ENCODE data around the gene SAYSD1.

Gene SAYSD1

GRCh38 chr6:39107641-39108040, 7.3 kb downstream of the SAYSD1 start:
- DNase-seq = no peak

- peak; percentile 12 for DNase-seq
These were observed 8.0 kb downstream of the SAYSD1 start for GRCh38 chr6:39107034-39107433.

DNA sequence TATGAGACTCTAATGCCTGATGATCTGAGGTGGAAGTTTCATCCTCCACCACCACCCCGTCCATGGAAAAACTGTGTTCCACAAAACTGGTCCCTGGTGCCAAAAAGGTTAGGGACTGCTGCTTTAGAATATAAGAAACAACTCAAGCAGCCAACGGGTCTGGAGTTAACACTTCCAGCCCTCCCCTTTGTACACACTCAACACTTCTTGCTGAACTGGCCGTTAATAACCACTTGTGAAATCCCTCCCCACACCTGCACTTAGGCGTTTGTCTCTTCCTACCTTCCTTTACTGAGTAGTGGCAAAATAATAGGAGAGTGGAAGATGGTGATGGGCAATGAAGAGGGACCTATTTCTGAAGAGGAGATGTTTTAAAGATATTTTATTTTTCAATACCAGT, 10.5 kb downstream of the SAYSD1 start:
- no peak for DNase-seq

- DNase-seq = no peak
These were observed 12.2 kb downstream of the SAYSD1 start for GRCh38 chr6:39102821-39103136.

DNA sequence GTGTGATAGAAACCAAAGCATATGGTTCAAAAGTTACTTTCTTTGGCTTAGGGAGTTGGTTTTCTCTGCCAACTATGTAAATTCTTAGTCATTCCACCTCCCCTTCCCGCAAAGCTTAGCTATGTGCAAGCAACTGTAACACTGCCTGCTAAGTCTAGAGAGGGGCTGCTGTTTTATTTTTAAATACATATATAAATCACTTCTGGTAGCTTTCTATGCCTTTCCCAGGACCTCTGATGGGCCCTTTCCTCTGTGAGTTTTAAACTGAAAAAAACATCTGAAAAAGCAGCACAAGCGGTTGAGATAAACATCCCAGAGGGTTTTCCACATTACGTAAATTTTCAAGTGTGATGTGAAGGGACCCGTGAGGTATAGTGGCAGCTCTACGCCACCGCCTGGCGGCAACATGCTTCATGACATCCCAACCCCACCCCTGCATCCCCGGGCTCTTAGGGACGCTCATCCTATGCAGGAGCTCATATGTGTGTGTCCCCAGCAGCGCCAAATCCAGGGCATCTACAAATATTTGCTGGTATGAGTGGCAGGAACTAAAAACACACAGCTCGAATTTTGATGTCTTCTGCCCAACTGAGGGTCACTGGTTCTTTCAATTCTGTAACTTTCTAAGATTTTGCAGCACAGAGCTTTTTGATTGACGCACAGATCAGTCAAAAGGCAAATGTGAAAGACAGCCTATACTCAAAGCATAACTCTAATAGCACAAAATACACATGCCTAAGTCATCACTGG, 12.7 kb downstream of the SAYSD1 start:
- DNase-seq = peak; percentile 74

- DNase-seq = peak; percentile 37
These were observed 14.6 kb downstream of the SAYSD1 start for GRCh38 chr6:39100358-39100757.

DNA sequence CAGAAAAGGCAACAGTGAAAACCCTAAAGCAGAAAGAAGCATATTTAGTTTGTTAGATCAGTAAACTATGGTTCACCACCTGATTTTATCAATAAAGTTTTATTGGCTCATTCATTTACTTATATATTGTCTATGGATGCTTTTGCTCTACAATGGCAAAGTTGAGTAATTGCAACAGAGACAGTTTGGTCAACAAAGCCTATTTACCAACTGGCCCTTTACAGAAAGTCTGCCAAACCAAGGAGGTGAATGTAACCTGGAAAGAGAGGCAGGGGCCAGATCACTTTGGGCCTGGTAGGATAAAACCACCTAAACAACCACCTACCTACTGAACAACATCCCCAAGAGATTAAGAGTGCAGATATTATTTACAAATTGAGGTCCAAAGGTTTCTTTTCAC, 19.4 kb downstream of the SAYSD1 start:
- DNase-seq = no peak

GRCh38 chr6:39093149-39093708, 21.8 kb downstream of the SAYSD1 start:
- DNase-seq = no peak

- peak; percentile 65 for DNase-seq
These were observed 22.9 kb downstream of the SAYSD1 start for GRCh38 chr6:39092124-39092523.

GRCh38 chr6:39091220-39091619, 23.8 kb downstream of the SAYSD1 start:
- no peak for DNase-seq

DNA sequence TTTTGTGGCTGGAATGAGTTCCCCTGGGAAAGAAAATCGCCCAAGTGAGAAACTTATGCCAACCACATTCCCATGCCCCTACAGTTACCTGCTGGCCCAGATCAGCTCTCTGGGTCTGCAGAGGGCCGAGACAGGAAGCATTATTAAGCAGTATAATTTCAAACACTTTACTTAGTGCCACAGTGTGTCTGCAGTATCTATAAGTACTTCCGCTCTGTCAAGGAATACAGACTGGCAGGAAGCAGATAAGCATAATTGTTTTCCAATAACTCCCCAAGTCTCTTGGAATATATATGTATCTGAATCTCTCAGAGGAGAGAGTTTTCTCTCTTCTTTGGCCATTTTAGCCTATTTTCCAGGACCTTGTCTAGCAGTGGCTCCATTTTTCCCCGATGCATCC, 24.9 kb downstream of the SAYSD1 start:
- no peak for DNase-seq

- DNase-seq = peak; percentile 70
These were observed 26.7 kb downstream of the SAYSD1 start for GRCh38 chr6:39088331-39088730.

GRCh38 chr6:39087197-39087596, 27.8 kb downstream of the SAYSD1 start:
- no peak for DNase-seq

DNA sequence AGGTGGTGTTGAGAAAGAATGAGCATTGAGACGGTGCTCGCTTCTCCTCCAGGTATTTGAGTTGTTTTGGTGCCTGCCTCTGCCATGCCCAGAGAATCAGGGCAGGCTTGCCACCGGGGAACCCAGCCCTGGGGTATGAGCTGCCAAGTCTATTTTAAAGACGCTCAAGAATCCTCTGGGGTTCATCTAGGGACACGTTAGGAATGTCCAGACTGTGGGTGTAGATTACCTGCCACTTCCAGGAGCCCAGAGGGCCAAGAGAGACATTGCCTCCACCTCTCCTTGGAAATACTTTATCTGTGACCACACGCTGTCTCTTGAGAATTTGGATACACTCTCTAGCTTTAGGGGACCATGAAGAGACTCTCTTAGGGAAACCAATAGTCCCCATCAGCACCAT, 28.3 kb downstream of the SAYSD1 start:
- no peak for DNase-seq

DNA sequence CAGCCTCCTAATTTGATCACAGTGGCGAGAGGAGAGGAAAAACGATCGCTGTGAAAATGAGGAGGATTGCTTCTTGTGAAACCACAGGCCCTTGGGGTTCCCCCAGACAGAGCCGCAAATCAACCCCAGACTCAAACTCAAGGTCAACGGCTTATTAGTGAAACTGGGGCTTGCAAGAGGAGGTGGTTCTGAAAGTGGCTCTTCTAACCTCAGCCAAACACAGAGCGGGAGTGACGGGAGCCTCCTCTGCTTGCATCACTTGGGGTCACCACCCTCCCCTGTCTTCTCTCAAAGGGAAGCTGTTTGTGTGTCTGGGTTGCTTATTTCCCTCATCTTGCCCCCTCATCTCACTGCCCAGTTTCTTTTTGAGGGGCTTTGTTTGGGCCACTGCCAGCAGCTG, 28.7 kb downstream of the SAYSD1 start:
- no peak for DNase-seq

- no peak for DNase-seq
These were observed 29.7 kb downstream of the SAYSD1 start for GRCh38 chr6:39085129-39085797.

DNA sequence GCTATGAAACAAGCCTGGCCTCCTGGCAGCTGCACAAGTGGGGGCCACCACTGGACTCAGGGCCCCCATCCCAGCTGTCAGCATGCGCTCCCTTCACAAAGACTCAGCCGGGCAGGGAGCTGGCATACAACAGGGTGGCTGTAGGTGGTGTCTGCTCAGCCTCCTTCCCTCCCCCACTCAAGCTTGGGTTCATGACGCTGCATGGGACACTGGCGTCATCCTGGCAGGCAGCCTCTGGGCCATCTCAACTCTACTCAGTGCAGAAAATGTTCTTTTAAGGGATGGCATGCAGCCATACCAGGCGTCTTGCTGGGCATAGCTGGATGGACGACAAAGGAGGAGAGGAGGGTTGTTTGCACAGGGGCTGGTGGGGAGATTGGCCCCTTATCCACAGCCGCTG, 30.5 kb downstream of the SAYSD1 start:
- DNase-seq = no peak

GRCh38 chr6:39083231-39083634, 31.8 kb downstream of the SAYSD1 start:
- DNase-seq = no peak

DNA sequence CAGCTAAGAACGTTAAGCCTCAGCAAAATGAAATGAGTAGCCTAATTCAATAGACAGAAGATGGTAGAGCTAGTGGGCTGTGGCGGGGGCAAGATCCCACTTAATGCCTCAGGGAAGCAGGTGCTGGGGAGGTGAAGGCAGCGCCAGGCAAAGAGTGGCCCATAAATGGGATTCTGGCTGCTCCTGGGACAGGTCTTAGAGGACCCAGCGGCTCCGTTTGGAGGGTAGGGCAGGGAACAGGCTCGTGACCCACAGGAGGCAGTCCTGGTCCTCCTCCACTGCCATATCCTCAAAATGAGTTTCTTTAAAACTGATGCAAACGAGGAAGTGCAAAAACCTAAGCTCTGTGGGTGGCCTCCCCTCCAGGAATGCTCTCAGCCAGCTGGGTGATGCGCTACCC, 32.7 kb downstream of the SAYSD1 start:
- DNase-seq = no peak

DNA sequence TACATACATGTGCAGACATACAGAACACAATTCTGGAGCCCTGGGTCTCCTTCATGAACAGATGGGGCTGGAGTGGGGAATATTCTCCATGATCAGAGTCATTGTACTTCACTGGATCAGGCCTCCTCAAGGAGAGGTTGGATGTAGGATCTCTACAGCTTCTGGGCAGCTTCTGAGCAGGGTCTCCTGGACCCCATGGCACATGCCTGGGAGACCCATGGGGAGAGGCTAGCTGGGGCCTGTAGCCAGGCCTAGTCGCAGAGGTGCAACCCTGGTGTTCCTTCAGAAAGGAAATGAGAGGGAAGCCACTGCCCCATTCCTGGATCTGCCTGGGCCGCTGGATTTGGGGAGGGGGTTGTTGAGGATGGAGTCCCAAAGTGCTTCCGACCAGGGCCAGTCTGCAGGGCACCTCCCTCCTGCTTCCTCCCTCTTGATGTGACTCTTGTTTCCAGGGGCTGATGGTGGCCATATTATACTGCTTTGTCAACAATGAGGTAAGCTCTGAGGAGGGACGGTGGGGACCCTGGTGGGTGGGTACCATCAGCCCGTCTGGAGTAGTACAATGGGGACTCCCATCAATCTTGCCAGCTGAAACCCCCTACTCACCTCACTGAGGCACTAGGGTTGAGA, 34.6 kb downstream of the SAYSD1 start:
- DNase-seq = no peak

DNA sequence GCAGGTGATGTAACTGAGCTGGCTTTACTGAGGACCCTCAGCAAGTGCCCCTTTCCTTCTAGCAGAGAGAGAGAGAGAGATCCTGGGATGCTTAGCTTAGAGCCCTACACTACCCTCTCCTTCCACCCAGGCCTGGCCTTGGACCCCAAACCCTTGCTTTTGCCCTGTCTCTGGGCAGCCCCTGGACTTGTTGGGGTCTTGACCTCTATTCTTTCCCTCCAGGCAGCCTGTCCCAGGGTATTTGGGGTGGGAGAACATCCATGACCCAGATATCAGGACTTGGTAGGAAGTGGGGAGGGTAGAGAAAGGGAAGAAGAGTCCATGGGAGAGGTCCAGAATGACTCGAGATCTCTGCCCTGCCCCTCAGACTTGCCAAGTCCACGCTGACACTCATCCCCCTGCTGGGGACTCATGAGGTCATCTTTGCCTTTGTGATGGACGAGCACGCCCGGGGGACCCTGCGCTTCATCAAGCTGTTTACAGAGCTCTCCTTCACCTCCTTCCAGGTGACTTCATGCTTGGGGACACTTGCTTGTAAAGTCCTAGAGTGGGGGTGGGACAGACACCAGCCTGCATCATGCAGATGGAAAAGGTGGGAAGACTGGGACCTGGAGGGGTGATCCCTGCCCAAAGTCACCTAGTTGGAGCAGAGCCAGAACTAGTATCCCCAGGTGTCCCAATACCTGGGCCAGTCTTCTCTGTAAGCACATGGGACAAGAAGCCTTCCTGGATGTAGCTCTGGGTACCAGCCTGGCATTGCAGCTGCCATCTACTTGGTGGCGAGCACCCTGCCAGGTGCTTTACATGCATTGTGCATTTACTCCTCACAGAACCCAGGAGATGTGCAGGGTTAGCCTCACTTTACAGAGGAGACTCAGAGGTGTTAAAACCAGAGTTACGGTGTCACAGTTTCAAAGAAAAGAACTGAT, 35.5 kb downstream of the SAYSD1 start:
- no peak for DNase-seq

- no peak for DNase-seq
These were observed 36.3 kb downstream of the SAYSD1 start for GRCh38 chr6:39078695-39079094.

Data from OCI-M1 (cell line).